Mesenchymal stem cell (in vitro differentiated cells and primary cell): ENCODE measurements around the gene EEF1B2.
"Not testable (repeated sequence)": the region's sequence is repeated elsewhere in the genome, so short reads cannot be mapped to it uniquely, and the experiment has no call there.

ENCODE experiments used
- DNase-seq: peaks from one replicate; pipeline ENCODE4 v3.0.0-alpha.2; 2013
- H2AFZ ChIP-seq: one replicate; pipeline ENCODE4 v1.6.1; 2013; ENCODE audit warnings: low read depth, mild to moderate bottlenecking, control low read depth, inconsistent platforms, low read length, moderate library complexity
- H2AK5ac ChIP-seq: 2 replicates; pipeline ENCODE4 v1.6.1; 2013; ENCODE audit warnings: low read length, moderate library complexity, mild to moderate bottlenecking, inconsistent platforms; ENCODE audit not compliant: severe bottlenecking
- H2BK120ac ChIP-seq: one replicate; pipeline ENCODE4 v1.6.1; 2013; ENCODE audit warnings: low read depth, mild to moderate bottlenecking, inconsistent platforms, low read length, moderate library complexity
- H2BK12ac ChIP-seq, 2 experiments: one replicate each; pipeline ENCODE4 v1.6.1; 2013; ENCODE audit warnings: inconsistent platforms in 2 of 2, low read length in 2 of 2, mild to moderate bottlenecking in 2 of 2, moderate library complexity in 2 of 2, control low read depth in 1 of 2
- H2BK15ac ChIP-seq: one replicate; pipeline ENCODE4 v1.6.1; 2013; ENCODE audit warnings: mild to moderate bottlenecking, low read depth, inconsistent platforms; ENCODE audit not compliant: poor library complexity, severe bottlenecking
- H2BK5ac ChIP-seq: 2 replicates; pipeline ENCODE4 v1.6.1; 2013; ENCODE audit warnings: low read depth, mild to moderate bottlenecking, low read length, control low read depth, inconsistent platforms; ENCODE audit not compliant: poor library complexity, severe bottlenecking
- H3K14ac ChIP-seq, 2 experiments: one replicate each; pipeline ENCODE4 v1.6.1; 2013; ENCODE audit warnings: inconsistent platforms in 2 of 2, low read length in 2 of 2, control low read depth in 1 of 2, mild to moderate bottlenecking in 1 of 2, moderate library complexity in 1 of 2
- H3K18ac ChIP-seq, 2 experiments: one replicate each; pipeline ENCODE4 v1.6.1; 2013; ENCODE audit warnings: inconsistent platforms in 2 of 2, low read length in 2 of 2, control low read depth in 1 of 2, low read depth in 1 of 2, mild to moderate bottlenecking in 1 of 2
- H3K23ac ChIP-seq, 2 experiments: one replicate each; pipeline ENCODE4 v1.6.1; 2013; ENCODE audit warnings: inconsistent platforms in 2 of 2, low read length in 2 of 2, mild to moderate bottlenecking in 2 of 2, moderate library complexity in 2 of 2, control low read depth in 1 of 2
- H3K27ac ChIP-seq: 2 replicates; pipeline ENCODE4 v1.5.1; 2013; ENCODE audit warnings: mild to moderate bottlenecking, moderate library complexity, low read length, control low read depth, inconsistent platforms; ENCODE audit not compliant: poor library complexity, severe bottlenecking
- H3K27me3 ChIP-seq, 2 experiments: 2 replicates each; pipeline versions ENCODE4 v1.6.1 to v1.7.0; 2013; ENCODE audit warnings: low read length in 2 of 2, mild to moderate bottlenecking in 2 of 2, moderate library complexity in 2 of 2, control low read depth in 1 of 2, inconsistent platforms in 1 of 2; ENCODE audit not compliant: control insufficient read depth in 1 of 2, insufficient read depth in 1 of 2
- H3K36me3 ChIP-seq, 2 experiments: 2 replicates each; pipeline versions ENCODE4 v1.6.1 to v1.7.0; 2013; ENCODE audit warnings: low read length in 2 of 2, control low read depth in 1 of 2, inconsistent platforms in 1 of 2, low read depth in 1 of 2, mild to moderate bottlenecking in 1 of 2; ENCODE audit not compliant: insufficient read depth in 2 of 2, control insufficient read depth in 1 of 2
- H3K4ac ChIP-seq, 2 experiments: one replicate each; pipeline ENCODE4 v1.6.1; 2013; ENCODE audit warnings: inconsistent platforms in 2 of 2, low read length in 2 of 2, mild to moderate bottlenecking in 2 of 2, moderate library complexity in 2 of 2, control low read depth in 1 of 2, low read depth in 1 of 2
- H3K4me1 ChIP-seq: 2 replicates; pipeline ENCODE4 v1.6.1; 2013; ENCODE audit warnings: low read depth, low read length, control low read depth; ENCODE audit not compliant: control insufficient read depth, insufficient read depth
- H3K4me2 ChIP-seq: 2 replicates; pipeline ENCODE4 v1.6.1; 2013; ENCODE audit warnings: low read length, mild to moderate bottlenecking, inconsistent platforms; ENCODE audit not compliant: poor library complexity, severe bottlenecking
- H3K4me3 ChIP-seq, 2 experiments: 2 replicates each; pipeline versions ENCODE4 v1.5.1 to v1.7.0; 2013; ENCODE audit warnings: low read length in 2 of 2, mild to moderate bottlenecking in 2 of 2, control low read depth in 1 of 2, low read depth in 1 of 2; ENCODE audit not compliant: insufficient read depth in 1 of 2
- H3K79me1 ChIP-seq: replicated peaks from 2 replicates; pipeline ENCODE4 v1.6.1; 2013; ENCODE audit warnings: mild to moderate bottlenecking, control low read depth, low read length, inconsistent platforms; ENCODE audit not compliant: poor library complexity, severe bottlenecking
- H3K9ac ChIP-seq: 2 replicates; pipeline ENCODE4 v1.7.0; 2013; ENCODE audit warnings: mild to moderate bottlenecking, low read length, moderate library complexity
- H3K9me3 ChIP-seq: 2 replicates; pipeline ENCODE4 v1.7.0; 2013; ENCODE audit warnings: mild to moderate bottlenecking, low read length; ENCODE audit not compliant: control insufficient read depth
- H4K8ac ChIP-seq: one replicate; pipeline ENCODE4 v1.6.1; 2013; ENCODE audit warnings: inconsistent platforms, mild to moderate bottlenecking, low read length, moderate library complexity
- H4K91ac ChIP-seq: one replicate; pipeline ENCODE4 v1.6.1; 2013; ENCODE audit warnings: mild to moderate bottlenecking, low read length, inconsistent platforms
- WGBS: methylation state at CpG from one replicate; pipeline ENCODE4 v1.1.7; 2013; ENCODE audit warnings: mixed read lengths; 5-methylcytosine and 5-hydroxymethylcytosine counted together

The EEF1B2 gene

GRCh38 chr2:206173147-206173546 is 13.5 kb downstream of the EEF1B2 start:
- 98% methylated on average over 3 of the region's 4 CpGs for WGBS
- Histone ChIP-seq H3K4me1 (no peaks in the 10 kb centered on the region), H3K4me2 (no peak overlapping the region), H3K36me3 (peaks cover 0 to 8% of the 10 kb centered on the region in 2 experiments), H3K4me3 (no peak overlapping the region), H2BK15ac (no peak overlapping the region), H3K14ac (no peak overlapping the region), H3K18ac (no peak overlapping the region), H3K9me3 (no peaks in the 10 kb centered on the region), H2BK5ac (no peak overlapping the region), H3K4ac (no peak overlapping the region), H3K27ac (no peak overlapping the region), H2AK5ac (no peak overlapping the region), H3K27me3 (no peaks in the 10 kb centered on the region), H4K8ac (no peak overlapping the region), H3K9ac (no peak overlapping the region), H2BK120ac (no peak overlapping the region), H4K91ac (no peak overlapping the region), H3K23ac (no peak overlapping the region), H3K79me1 (no peaks in the 10 kb centered on the region), H2AFZ (no peak overlapping the region), H2BK12ac (no peak overlapping the region)
- DNase-seq = no peak

- H4K8ac ChIP-seq = no peak overlapping the region
- H3K4me3 ChIP-seq = no peak overlapping the region
- H3K36me3 ChIP-seq = no peaks in the 10 kb centered on the region
- H3K27ac ChIP-seq = no peak overlapping the region
- WGBS = 100% methylated on average over 2 of the region's 2 CpGs
- no peaks in the 10 kb centered on the region for H3K79me1 ChIP-seq
- no peak overlapping the region for H3K4me2 ChIP-seq
- H2BK12ac ChIP-seq = no peak overlapping the region
- H2AFZ ChIP-seq = no peak overlapping the region
- no peak overlapping the region for H2BK120ac ChIP-seq
- no peak overlapping the region for H3K23ac ChIP-seq
- H2AK5ac ChIP-seq = no peak overlapping the region
- no peaks in the 10 kb centered on the region for H3K9me3 ChIP-seq
- H2BK5ac ChIP-seq = no peak overlapping the region
- no peak overlapping the region for H2BK15ac ChIP-seq
- no peaks in the 10 kb centered on the region for H3K4me1 ChIP-seq
- H3K4ac ChIP-seq = no peak overlapping the region
- no peak overlapping the region for H4K91ac ChIP-seq
- no peak for DNase-seq
- H3K18ac ChIP-seq = no peak overlapping the region
- no peak overlapping the region for H3K9ac ChIP-seq
- no peaks in the 10 kb centered on the region for H3K27me3 ChIP-seq
- no peak overlapping the region for H3K14ac ChIP-seq
Observed at GRCh38 chr2:206176121-206176520, 16.4 kb downstream of the EEF1B2 start.

- H3K14ac ChIP-seq = no peak overlapping the region
- no peak overlapping the region for H2AK5ac ChIP-seq
- no peaks in the 10 kb centered on the region for H3K79me1 ChIP-seq
- H4K8ac ChIP-seq = no peak overlapping the region
- no peaks in the 10 kb centered on the region for H3K9me3 ChIP-seq
- no peak overlapping the region for H3K27ac ChIP-seq
- H3K4me2 ChIP-seq = no peak overlapping the region
- H2BK15ac ChIP-seq = no peak overlapping the region
- H2BK12ac ChIP-seq = no peak overlapping the region
- H3K4ac ChIP-seq = no peak overlapping the region
- H4K91ac ChIP-seq = no peak overlapping the region
- WGBS = 79% methylated on average over 3 of the region's 3 CpGs
- H2BK120ac ChIP-seq = no peak overlapping the region
- H3K36me3 ChIP-seq = no peaks in the 10 kb centered on the region
- H3K27me3 ChIP-seq = no peaks in the 10 kb centered on the region
- H3K18ac ChIP-seq = no peak overlapping the region
- H3K23ac ChIP-seq = no peak overlapping the region
- DNase-seq = no peak
- no peak overlapping the region for H3K9ac ChIP-seq
- H3K4me1 ChIP-seq = no peaks in the 10 kb centered on the region
- no peak overlapping the region for H2BK5ac ChIP-seq
- H2AFZ ChIP-seq = no peak overlapping the region
- no peak overlapping the region for H3K4me3 ChIP-seq
Observed at GRCh38 chr2:206176901-206177300, 17.2 kb downstream of the EEF1B2 start.

- not testable (repeated sequence) for H3K9ac ChIP-seq, H3K36me3 ChIP-seq, H3K23ac ChIP-seq, H3K4me1 ChIP-seq, H2AFZ ChIP-seq, H4K8ac ChIP-seq, H3K9me3 ChIP-seq, H3K79me1 ChIP-seq, H3K27ac ChIP-seq, H3K4me3 ChIP-seq, H2AK5ac ChIP-seq, H2BK12ac ChIP-seq, H2BK5ac ChIP-seq, DNase-seq, H3K4me2 ChIP-seq, H3K18ac ChIP-seq, H3K14ac ChIP-seq, H2BK15ac ChIP-seq, H4K91ac ChIP-seq, H3K4ac ChIP-seq, H2BK120ac ChIP-seq, H3K27me3 ChIP-seq
- 82% methylated on average over 5 of the region's 6 CpGs for WGBS
Observed at GRCh38 chr2:206181526-206181925, 21.8 kb downstream of the EEF1B2 start.
